Lung (tissue), 12 donors: Measurements from ENCODE around the gene ZNF319. TPM values are rescaled to one million over a fixed set of nuclear protein-coding genes. Genes with fewer than 3 reads are reported as not detected.

ENCODE experiments used
- ATAC-seq: fragments of 200-7000 bp; cut with Tn5 transposase; one replicate; pipeline ENCODE4 v1.9.1; 2020; ENCODE audit warnings: moderate number of reproducible peaks; ENCODE audit not compliant: insufficient read depth, low FRiP score
- DNase-seq, 3 donors: peaks; one replicate each; pipeline ENCODE4 v3.0.0-alpha.2; 2013 to 2017
- H3K27ac ChIP-seq, 2 donors: one replicate each; pipeline ENCODE4 v1.5.1; 2013; ENCODE audit warnings: mild to moderate bottlenecking in 2 of 2, moderate library complexity in 2 of 2, control low read depth in 1 of 2, inconsistent platforms in 1 of 2, low read depth in 1 of 2, low read length in 1 of 2
- H3K27me3 ChIP-seq, 3 donors: one replicate each; pipeline ENCODE4 v1.5.1; 2013; ENCODE audit warnings: low read length in 2 of 3; ENCODE audit not compliant: control insufficient read depth in 3 of 3, insufficient read depth in 3 of 3
- H3K36me3 ChIP-seq, 4 donors: one replicate each; pipeline ENCODE4 v1.5.1; 2013; ENCODE audit warnings: low read length in 4 of 4, mild to moderate bottlenecking in 1 of 4, moderate library complexity in 1 of 4; ENCODE audit not compliant: control insufficient read depth in 4 of 4, insufficient read depth in 4 of 4
- H3K4me1 ChIP-seq, 5 donors: one replicate each; pipeline ENCODE4 v1.5.1; 2013; ENCODE audit warnings: low read length in 5 of 5, mild to moderate bottlenecking in 2 of 5, moderate library complexity in 1 of 5; ENCODE audit not compliant: control insufficient read depth in 5 of 5, insufficient read depth in 5 of 5
- H3K4me3 ChIP-seq: one replicate; pipeline ENCODE4 v1.5.1; 2013; ENCODE audit warnings: mild to moderate bottlenecking, control low read depth, moderate library complexity
- H3K9ac ChIP-seq, 2 donors: one replicate each; pipeline ENCODE4 v1.5.1; 2013; ENCODE audit warnings: low read length in 2 of 2, control low read depth in 1 of 2; ENCODE audit not compliant: insufficient read depth in 1 of 2
- H3K9me3 ChIP-seq, 4 donors: one replicate each; pipeline ENCODE4 v1.5.1; 2013; ENCODE audit warnings: low read length in 3 of 4, mild to moderate bottlenecking in 1 of 4, moderate library complexity in 1 of 4; ENCODE audit not compliant: control insufficient read depth in 4 of 4, insufficient read depth in 3 of 4
- CTCF ChIP-seq: IDR thresholded peaks from 2 replicates; pipeline ENCODE4 v1.5.1; 2012; ENCODE audit warnings: mild to moderate bottlenecking; ENCODE audit errors: control extremely low read depth, extremely low read depth
- WGBS, 2 donors: extraction: QIAGEN DNeasy Blood & Tissue Kit; methylation state at CpG; one replicate each; pipeline ENCODE4 v1.1.7; 2013; 5-methylcytosine and 5-hydroxymethylcytosine counted together
- polyA plus RNA-seq, 2 donors: library from polyadenylated mRNA; stranded (reverse); fragments of 200-250 nt; gene quantifications; one replicate each; pipeline ENCODE4 v1.2.1, GENCODE V29; 2013
- total RNA-seq, 2 donors: library from RNA; depleted of rRNA in 1 of 2; stranded (reverse); fragments of >200 nt in 1 of 2; gene quantifications; one replicate each; pipeline ENCODE4 v1.2.1, GENCODE V29; 2014 to 2021
- donor health status: control.
- donor health status: control.
- donor health status: Bipolar disorder and iron deficiency.
- donor health status: healthy.
- donor health status: DM: yes; HTN: yes; CAD: no.

Gene ZNF319
- total and polyA plus RNA-seq, 4 donors: 6.0 to 15.3 (median 9.6) TPM

- H3K36me3 ChIP-seq: peaks cover 0 to 31% (median 3%) of the 10 kb centered on the region in 4 donors
- no peak for ATAC-seq
- H3K27me3 ChIP-seq: no peaks in the 10 kb centered on the region
- DNase-seq: no peak
- H3K4me3 ChIP-seq: no peak overlapping the region
- H3K27ac ChIP-seq: no peak overlapping the region
- no peaks in the 10 kb centered on the region for H3K9me3 ChIP-seq
- no peak for TF ChIP-seq CTCF
- WGBS, 2 donors: 93 to 94% methylated on average over 20 of the region's 20 CpGs
- no peak overlapping the region for H3K9ac ChIP-seq
- H3K4me1 ChIP-seq: peaks cover 0 to 12% (median 3%) of the 10 kb centered on the region in 5 donors
Measured at GRCh38 chr16:58038219-58038641, 37.8 kb upstream of the ZNF319 start.

GRCh38 chr16:58037365-58038057 is 37.0 kb upstream of the ZNF319 start:
- peaks cover 0 to 20% (median 8%) of the 10 kb centered on the region in 5 donors for H3K4me1 ChIP-seq
- H3K27me3 ChIP-seq: no peaks in the 10 kb centered on the region
- H3K4me3 ChIP-seq: no peak overlapping the region
- H3K9me3 ChIP-seq: no peaks in the 10 kb centered on the region
- peaks cover 0 to 24% (median 3%) of the 10 kb centered on the region in 4 donors for H3K36me3 ChIP-seq
- TF ChIP-seq CTCF: no peak
- DNase-seq (no peak), ATAC-seq (no peak)
- 96 to 97% methylated on average over 15 to 16 of the region's 16 CpGs for WGBS, 2 donors
- no peak overlapping the region for H3K27ac ChIP-seq
- no peak overlapping the region for H3K9ac ChIP-seq

GRCh38 chr16:58036943-58037342 is 36.5 kb upstream of the ZNF319 start:
- Histone ChIP-seq H3K36me3 (peaks cover 0 to 19% (median 3%) of the 10 kb centered on the region in 4 donors), H3K4me3 (no peak overlapping the region), H3K9me3 (no peaks in the 10 kb centered on the region), H3K9ac (no peak overlapping the region), H3K4me1 (peaks cover 0 to 23% (median 14%) of the 10 kb centered on the region in 5 donors), H3K27me3 (no peaks in the 10 kb centered on the region), H3K27ac (no peak overlapping the region)
- no peak for TF ChIP-seq CTCF
- ATAC-seq: no peak
- WGBS, 2 donors: 91 to 94% methylated on average over 6 of the region's 6 CpGs
- DNase-seq: no peak
